Neuronal stem cell (in vitro differentiated cells): ENCODE measurements around the gene YEATS2.

Experiments
- DNase-seq: peaks from one replicate; pipeline ENCODE4 v3.0.0-alpha.2; 2013; ENCODE audit warnings: low spot score
- H2AFZ ChIP-seq: one replicate; pipeline ENCODE4 v1.6.1; 2013; ENCODE audit warnings: mild to moderate bottlenecking, low read length, inconsistent platforms
- H2AK5ac ChIP-seq: 2 replicates; pipeline ENCODE4 v1.6.1; 2013; ENCODE audit warnings: low read depth, mild to moderate bottlenecking, inconsistent platforms, low read length, moderate library complexity, mixed read lengths
- H2BK120ac ChIP-seq: 2 replicates; pipeline ENCODE4 v1.6.1; 2013; ENCODE audit warnings: low read depth, mild to moderate bottlenecking, inconsistent platforms, low read length, moderate library complexity, mixed read lengths
- H2BK12ac ChIP-seq: one replicate; pipeline ENCODE4 v1.6.1; 2013; ENCODE audit warnings: low read length, inconsistent platforms
- H2BK15ac ChIP-seq: 2 replicates; pipeline ENCODE4 v1.6.1; 2013; ENCODE audit warnings: mild to moderate bottlenecking, low read length, inconsistent platforms, mixed read lengths
- H2BK5ac ChIP-seq: one replicate; pipeline ENCODE4 v1.6.1; 2013; ENCODE audit warnings: inconsistent platforms, mild to moderate bottlenecking, low read length, moderate library complexity
- H3K14ac ChIP-seq: one replicate; pipeline ENCODE4 v1.6.1; 2013; ENCODE audit warnings: low read length, inconsistent platforms
- H3K18ac ChIP-seq: 2 replicates; pipeline ENCODE4 v1.6.1; 2013; ENCODE audit warnings: low read length, inconsistent platforms
- H3K23ac ChIP-seq: 2 replicates; pipeline ENCODE4 v1.6.1; 2013; ENCODE audit warnings: low read depth, mild to moderate bottlenecking, mixed read lengths, low read length, inconsistent platforms; ENCODE audit not compliant: poor library complexity
- H3K27ac ChIP-seq: replicated peaks from 3 replicates; pipeline ENCODE4 v1.5.1; 2013; ENCODE audit warnings: low read length, inconsistent platforms
- H3K27me3 ChIP-seq, 3 experiments: 2 replicates each; pipeline ENCODE4 v1.6.1; 2013; ENCODE audit warnings: low read length in 3 of 3, mild to moderate bottlenecking in 2 of 3, inconsistent platforms in 1 of 3, low read depth in 1 of 3, mixed read lengths in 1 of 3, moderate library complexity in 1 of 3; ENCODE audit not compliant: control insufficient read depth in 3 of 3, insufficient read depth in 3 of 3
- H3K36me3 ChIP-seq, 2 donors: replicated peaks in 1 of 2; 2 replicates each; pipeline ENCODE4 v1.6.1; 2013; ENCODE audit warnings: low read length in 2 of 2; ENCODE audit not compliant: control insufficient read depth in 2 of 2, insufficient read depth in 2 of 2
- H3K4ac ChIP-seq: 2 replicates; pipeline ENCODE4 v1.6.1; 2013; ENCODE audit warnings: inconsistent platforms, mild to moderate bottlenecking, low read length, moderate library complexity
- H3K4me1 ChIP-seq, 2 donors: 1 replicate in 1 of 2; 2 replicates in 1 of 2; pipeline ENCODE4 v1.6.1; 2013; ENCODE audit warnings: low read length in 2 of 2, low read depth in 1 of 2; ENCODE audit not compliant: control insufficient read depth in 2 of 2, insufficient read depth in 1 of 2
- H3K4me2 ChIP-seq: one replicate; pipeline ENCODE4 v1.6.1; 2013; ENCODE audit warnings: mild to moderate bottlenecking, low read length, inconsistent platforms; ENCODE audit not compliant: insufficient read depth, poor library complexity, severe bottlenecking
- H3K4me3 ChIP-seq, 2 donors: 2 replicates each; pipeline ENCODE4 v1.5.1; 2013; ENCODE audit warnings: low read length in 2 of 2, mild to moderate bottlenecking in 2 of 2, inconsistent platforms in 1 of 2, moderate library complexity in 1 of 2
- H3K79me1 ChIP-seq: one replicate; pipeline ENCODE4 v1.6.1; 2013; ENCODE audit warnings: low read depth, mild to moderate bottlenecking, inconsistent platforms, low read length, moderate library complexity
- H3K9ac ChIP-seq: one replicate; pipeline ENCODE4 v1.6.1; 2013; ENCODE audit warnings: mild to moderate bottlenecking, low read depth, low read length, inconsistent platforms; ENCODE audit not compliant: poor library complexity
- H3K9me3 ChIP-seq, 2 donors: replicated peaks in 1 of 2; 2 replicates each; pipeline versions ENCODE3 to v1.6.1; 2013; ENCODE audit warnings: low read length in 2 of 2, mild to moderate bottlenecking in 2 of 2, inconsistent platforms in 1 of 2, low read depth in 1 of 2, mixed read lengths in 1 of 2, moderate library complexity in 1 of 2; ENCODE audit not compliant: control insufficient read depth in 2 of 2, insufficient read depth in 1 of 2
- H4K8ac ChIP-seq: one replicate; pipeline ENCODE4 v1.6.1; 2013; ENCODE audit warnings: low read depth, mild to moderate bottlenecking, inconsistent platforms, low read length, moderate library complexity
- H4K91ac ChIP-seq: one replicate; pipeline ENCODE4 v1.6.1; 2013; ENCODE audit warnings: low read length, low read depth, mild to moderate bottlenecking, inconsistent platforms; ENCODE audit not compliant: poor library complexity
- WGBS, 2 donors: extraction: QIAGEN DNeasy Blood & Tissue Kit; methylation state at CpG; one replicate each; pipeline ENCODE4 v1.1.7; 2013; ENCODE audit warnings: missing lambda C conversion rate in 2 of 2, mixed read lengths in 1 of 2; ENCODE audit not compliant: insufficient read length in 2 of 2, insufficient replicate concordance in 1 of 2; ENCODE audit errors: extremely low coverage in 2 of 2; 5-methylcytosine and 5-hydroxymethylcytosine counted together

Gene YEATS2

GRCh38 chr3:183812761-183813445 lies 115.3 kb downstream of the YEATS2 start:
- Histone ChIP-seq H3K4me3 (no peak overlapping the region), H3K4me2 (no peak overlapping the region), H3K27me3 (no peaks in the 10 kb centered on the region), H3K79me1 (no peaks in the 10 kb centered on the region), H3K14ac (no peak overlapping the region), H2BK15ac (no peak overlapping the region), H2BK12ac (no peak overlapping the region), H4K91ac (no peak overlapping the region), H3K36me3 (peaks cover 22 to 85% of the 10 kb centered on the region in 2 donors), H3K18ac (no peak overlapping the region), H3K9ac (no peak overlapping the region), H2AK5ac (no peak overlapping the region), H3K27ac (no peak overlapping the region), H2BK120ac (no peak overlapping the region), H3K4me1 (no peaks in the 10 kb centered on the region), H3K23ac (no peak overlapping the region), H2BK5ac (no peak overlapping the region), H3K9me3 (peaks cover 0 to 2% of the 10 kb centered on the region in 2 donors), H4K8ac (no peak overlapping the region), H3K4ac (no peak overlapping the region), H2AFZ (no peak overlapping the region)
- no peak for DNase-seq
- no CpG with 5 or more reads among the region's 8 CpGs for WGBS, 2 donors

- Histone ChIP-seq H2AFZ (no peak overlapping the region), H2BK15ac (no peak overlapping the region), H2BK5ac (no peak overlapping the region), H2BK12ac (no peak overlapping the region), H3K4me1 (no peaks in the 10 kb centered on the region), H4K91ac (no peak overlapping the region), H3K4me2 (no peak overlapping the region), H2AK5ac (no peak overlapping the region), H3K4me3 (no peak overlapping the region), H3K23ac (no peak overlapping the region), H3K18ac (no peak overlapping the region), H3K14ac (no peak overlapping the region), H3K9me3 (peaks cover 0 to 2% of the 10 kb centered on the region in 2 donors), H2BK120ac (no peak overlapping the region), H3K36me3 (peaks cover 14 to 74% of the 10 kb centered on the region in 2 donors), H4K8ac (no peak overlapping the region), H3K4ac (no peak overlapping the region), H3K27me3 (no peaks in the 10 kb centered on the region), H3K27ac (no peak overlapping the region), H3K79me1 (no peaks in the 10 kb centered on the region), H3K9ac (no peak overlapping the region)
- WGBS, 2 donors, result no CpG with 5 or more reads among the region's 1 CpG
- no peak for DNase-seq
These were observed 116.6 kb downstream of the YEATS2 start for GRCh38 chr3:183814240-183814639.

- H4K8ac ChIP-seq, result no peak overlapping the region
- WGBS, 2 donors, result no CpG with 5 or more reads among the region's 9 CpGs
- no peak overlapping the region for H3K18ac ChIP-seq
- peaks cover 0 to 2% of the 10 kb centered on the region in 2 donors for H3K9me3 ChIP-seq
- H3K4ac ChIP-seq, result no peak overlapping the region
- H2AFZ ChIP-seq, result no peak overlapping the region
- H3K4me3 ChIP-seq, result no peak overlapping the region
- H3K9ac ChIP-seq, result no peak overlapping the region
- H3K23ac ChIP-seq, result peak overlapping the region; percentile 29
- H3K4me2 ChIP-seq, result no peak overlapping the region
- no peak overlapping the region for H3K14ac ChIP-seq
- H3K36me3 ChIP-seq, result peaks cover 7 to 61% of the 10 kb centered on the region in 2 donors
- no peak overlapping the region for H2BK15ac ChIP-seq
- peaks cover 0 to 1% of the 10 kb centered on the region in 2 donors for H3K4me1 ChIP-seq
- no peak overlapping the region for H2BK12ac ChIP-seq
- no peak overlapping the region for H2AK5ac ChIP-seq
- no peak overlapping the region for H2BK120ac ChIP-seq
- no peak overlapping the region for H4K91ac ChIP-seq
- no peaks in the 10 kb centered on the region for H3K27me3 ChIP-seq
- no peaks in the 10 kb centered on the region for H3K79me1 ChIP-seq
- DNase-seq, result no peak
- H3K27ac ChIP-seq, result no peak overlapping the region
- H2BK5ac ChIP-seq, result no peak overlapping the region
These were observed 118.0 kb downstream of the YEATS2 start for GRCh38 chr3:183815563-183815940.

GRCh38 chr3:183815951-183816475 lies 118.4 kb downstream of the YEATS2 start:
- Histone ChIP-seq H3K4ac (no peak overlapping the region), H3K4me1 (peaks cover 0 to 1% of the 10 kb centered on the region in 2 donors), H3K9me3 (peaks cover 0 to 2% of the 10 kb centered on the region in 2 donors), H3K27ac (no peak overlapping the region), H2BK120ac (no peak overlapping the region), H3K18ac (no peak overlapping the region), H4K91ac (no peak overlapping the region), H2AFZ (no peak overlapping the region), H3K4me2 (no peak overlapping the region), H3K9ac (no peak overlapping the region), H3K23ac (peak overlapping the region; percentile 57), H3K14ac (no peak overlapping the region), H4K8ac (no peak overlapping the region), H3K79me1 (no peaks in the 10 kb centered on the region), H2BK15ac (no peak overlapping the region), H3K36me3 (peaks cover 2 to 56% of the 10 kb centered on the region in 2 donors), H2AK5ac (no peak overlapping the region), H3K27me3 (no peaks in the 10 kb centered on the region), H2BK12ac (no peak overlapping the region), H3K4me3 (no peak overlapping the region), H2BK5ac (no peak overlapping the region)
- no peak for DNase-seq
- WGBS, 2 donors, result no CpG with 5 or more reads among the region's 12 CpGs
